ENCODE measurements around the gene TCP11L2.
"Not testable (repeated sequence)": the region's sequence is repeated elsewhere in the genome, so short reads cannot be mapped to it uniquely, and the experiment has no call there.

The TCP11L2 gene

GRCh38 chr12:106342397-106343213 lies 40.1 kb downstream of the TCP11L2 start:
- no peak for DNase-seq (ENCODE audit: low read depth in 3 of 3, low spot score in 1 of 3)

GRCh38 chr12:106343214-106343528 lies 40.6 kb downstream of the TCP11L2 start:
- no peak for DNase-seq (ENCODE audit: low read depth in 3 of 3, low spot score in 1 of 3)

- DNase-seq (ENCODE audit: low read depth in 3 of 3, low spot score in 1 of 3): no peak
Measured at GRCh38 chr12:106344131-106344530, 41.6 kb downstream of the TCP11L2 start.

- no peak for DNase-seq (ENCODE audit: low read depth in 3 of 3, low spot score in 1 of 3)
Measured at GRCh38 chr12:106345746-106346145, 43.2 kb downstream of the TCP11L2 start.

- no peak for DNase-seq (ENCODE audit: low read depth in 3 of 3, low spot score in 1 of 3)
Measured at GRCh38 chr12:106348411-106348810, 45.9 kb downstream of the TCP11L2 start.

GRCh38 chr12:106353175-106353574 lies 50.6 kb downstream of the TCP11L2 start:
- DNase-seq (ENCODE audit: low read depth in 3 of 3, low spot score in 1 of 3): no peak

GRCh38 chr12:106357549-106358395 lies 55.2 kb downstream of the TCP11L2 start, which contains the start of gene POLR3B:
TSS of gene POLR3B (plus strand) at chr12:106357748. CDS start at chr12:106357880, 132 bp downstream.
- peak; percentile 88 to 91 (median 91) for DNase-seq (ENCODE audit: low read depth in 3 of 3, low spot score in 1 of 3)

- DNase-seq (ENCODE audit: low read depth in 3 of 3, low spot score in 1 of 3): peak in 1 of 3 donors; percentile 3
Measured at GRCh38 chr12:106358396-106359241, 56.1 kb downstream of the TCP11L2 start.

GRCh38 chr12:106359646-106360399 lies 57.3 kb downstream of the TCP11L2 start:
- no peak for DNase-seq (ENCODE audit: low read depth in 3 of 3, low spot score in 1 of 3)

GRCh38 chr12:106360400-106360994 lies 58.0 kb downstream of the TCP11L2 start:
- DNase-seq (ENCODE audit: low read depth in 3 of 3, low spot score in 1 of 3): no peak

- no peak for DNase-seq (ENCODE audit: low read depth in 3 of 3, low spot score in 1 of 3)
Measured at GRCh38 chr12:106362971-106363370, 60.4 kb downstream of the TCP11L2 start.

GRCh38 chr12:106364261-106364660 lies 61.7 kb downstream of the TCP11L2 start:
- DNase-seq (ENCODE audit: low read depth in 3 of 3, low spot score in 1 of 3): no peak

- DNase-seq (ENCODE audit: low read depth in 3 of 3, low spot score in 1 of 3): no peak
Measured at GRCh38 chr12:106369624-106370346, 67.3 kb downstream of the TCP11L2 start.

GRCh38 chr12:106378788-106379187 lies 76.3 kb downstream of the TCP11L2 start:
- DNase-seq (ENCODE audit: low read depth in 3 of 3, low spot score in 1 of 3): no peak

GRCh38 chr12:106380954-106381353 lies 78.4 kb downstream of the TCP11L2 start:
- DNase-seq (ENCODE audit: low read depth in 3 of 3, low spot score in 1 of 3): no peak

GRCh38 chr12:106381866-106382265 lies 79.3 kb downstream of the TCP11L2 start:
- DNase-seq (ENCODE audit: low read depth in 3 of 3, low spot score in 1 of 3): not testable (repeated sequence)

- no peak for DNase-seq (ENCODE audit: low read depth in 3 of 3, low spot score in 1 of 3)
Measured at GRCh38 chr12:106386813-106387535, 84.4 kb downstream of the TCP11L2 start.

GRCh38 chr12:106387848-106388377 lies 85.4 kb downstream of the TCP11L2 start:
- no peak for DNase-seq (ENCODE audit: low read depth in 3 of 3, low spot score in 1 of 3)

GRCh38 chr12:106389151-106389550 lies 86.6 kb downstream of the TCP11L2 start:
- no peak for DNase-seq (ENCODE audit: low read depth in 3 of 3, low spot score in 1 of 3)

Measured in stimulated activated CD4-positive, alpha-beta T cell treated with anti-CD3 and anti-CD28 coated beads, TNF-alpha, amount 100 ng/mL, for 1 hour (primary cell).